Skeletal muscle satellite cell (primary cell): ENCODE data around the gene CALN1.

Source experiments
- H3K27me3 ChIP-seq: 2 replicates; pipeline ENCODE4 v1.7.0; 2013; ENCODE audit warnings: low read length; ENCODE audit not compliant: control insufficient read depth, insufficient read depth
- H3K36me3 ChIP-seq: 2 replicates; pipeline ENCODE4 v1.7.0; 2013; ENCODE audit warnings: mild to moderate bottlenecking, control low read depth, low read length; ENCODE audit not compliant: insufficient read depth
- H3K4me1 ChIP-seq: 2 replicates; pipeline ENCODE4 v1.7.0; 2013; ENCODE audit warnings: low read length; ENCODE audit not compliant: control insufficient read depth, insufficient read depth
- H3K4me2 ChIP-seq: 2 replicates; pipeline ENCODE4 v1.7.0; 2013; ENCODE audit warnings: mild to moderate bottlenecking, low read length
- H3K4me3 ChIP-seq: 2 replicates; pipeline ENCODE4 v1.7.0; 2013; ENCODE audit warnings: low read length
- H3K9ac ChIP-seq: 2 replicates; pipeline ENCODE4 v1.7.0; 2013; ENCODE audit warnings: mild to moderate bottlenecking, low read depth, low read length, moderate library complexity
- H3K9me3 ChIP-seq: replicated peaks from 2 replicates; pipeline ENCODE4 v1.7.0; 2013; ENCODE audit warnings: mild to moderate bottlenecking, control low read depth, low read length

CALN1 gene

GRCh38 chr7:72170475-72170874 is 241.7 kb downstream of the CALN1 start:
- no peaks in the 10 kb centered on the region for H3K4me1 ChIP-seq
- H3K27me3 ChIP-seq: no peaks in the 10 kb centered on the region
- no peaks in the 10 kb centered on the region for H3K36me3 ChIP-seq
- H3K9me3 ChIP-seq: peaks cover 6% of the 10 kb centered on the region
- no peak overlapping the region for H3K4me2 ChIP-seq
- H3K9ac ChIP-seq: no peak overlapping the region
- H3K4me3 ChIP-seq: no peak overlapping the region

- peaks cover 12% of the 10 kb centered on the region for H3K9me3 ChIP-seq
- H3K4me1 ChIP-seq: no peaks in the 10 kb centered on the region
- no peak overlapping the region for H3K4me2 ChIP-seq
- no peak overlapping the region for H3K9ac ChIP-seq
- no peaks in the 10 kb centered on the region for H3K27me3 ChIP-seq
- H3K36me3 ChIP-seq: no peaks in the 10 kb centered on the region
- H3K4me3 ChIP-seq: no peak overlapping the region
Measured at GRCh38 chr7:72163271-72163670, 248.9 kb downstream of the CALN1 start.

- Histone ChIP-seq H3K4me2 (no peak overlapping the region), H3K9ac (no peak overlapping the region), H3K9me3 (peaks cover 14% of the 10 kb centered on the region), H3K36me3 (no peaks in the 10 kb centered on the region), H3K4me1 (no peaks in the 10 kb centered on the region), H3K27me3 (no peaks in the 10 kb centered on the region), H3K4me3 (no peak overlapping the region)
Measured at GRCh38 chr7:72161534-72161933, 250.6 kb downstream of the CALN1 start.

- no peaks in the 10 kb centered on the region for H3K4me1 ChIP-seq
- no peaks in the 10 kb centered on the region for H3K36me3 ChIP-seq
- H3K4me3 ChIP-seq: no peak overlapping the region
- no peak overlapping the region for H3K4me2 ChIP-seq
- H3K27me3 ChIP-seq: no peaks in the 10 kb centered on the region
- H3K9me3 ChIP-seq: peaks cover 11% of the 10 kb centered on the region
- H3K9ac ChIP-seq: no peak overlapping the region
Measured at GRCh38 chr7:72159911-72160310, 252.2 kb downstream of the CALN1 start.

GRCh38 chr7:72156671-72157070 is 255.5 kb downstream of the CALN1 start:
- Histone ChIP-seq H3K27me3 (no peaks in the 10 kb centered on the region), H3K4me2 (no peak overlapping the region), H3K4me3 (no peak overlapping the region), H3K4me1 (no peaks in the 10 kb centered on the region), H3K9me3 (peaks cover 11% of the 10 kb centered on the region), H3K36me3 (no peaks in the 10 kb centered on the region), H3K9ac (no peak overlapping the region)

- H3K4me3 ChIP-seq: no peak overlapping the region
- H3K9me3 ChIP-seq: peaks cover 3% of the 10 kb centered on the region
- H3K27me3 ChIP-seq: no peaks in the 10 kb centered on the region
- no peak overlapping the region for H3K4me2 ChIP-seq
- H3K36me3 ChIP-seq: no peaks in the 10 kb centered on the region
- H3K4me1 ChIP-seq: no peaks in the 10 kb centered on the region
- H3K9ac ChIP-seq: no peak overlapping the region
Measured at GRCh38 chr7:72153132-72153512, 259.0 kb downstream of the CALN1 start.

GRCh38 chr7:72152161-72153131 is 259.7 kb downstream of the CALN1 start:
- Histone ChIP-seq H3K4me2 (no peak overlapping the region), H3K4me3 (no peak overlapping the region), H3K9me3 (peaks cover 3% of the 10 kb centered on the region)

GRCh38 chr7:72140566-72140965 is 271.6 kb downstream of the CALN1 start:
- Histone ChIP-seq H3K4me1 (no peaks in the 10 kb centered on the region), H3K9ac (no peak overlapping the region), H3K27me3 (no peaks in the 10 kb centered on the region), H3K36me3 (no peaks in the 10 kb centered on the region), H3K4me3 (no peak overlapping the region), H3K9me3 (peaks cover 3% of the 10 kb centered on the region), H3K4me2 (no peak overlapping the region)

More at GRCh38 chr7:72152161-72153131, 259.7 kb downstream of the CALN1 start:
- Histone ChIP-seq H3K36me3 (no peaks in the 10 kb centered on the region), H3K9ac (no peak overlapping the region), H3K4me1 (no peaks in the 10 kb centered on the region), H3K27me3 (no peaks in the 10 kb centered on the region)

- H3K4me3 ChIP-seq: no peak overlapping the region
- H3K4me2 ChIP-seq: no peak overlapping the region
- no peaks in the 10 kb centered on the region for H3K4me1 ChIP-seq
- no peaks in the 10 kb centered on the region for H3K27me3 ChIP-seq
- H3K36me3 ChIP-seq: no peaks in the 10 kb centered on the region
- H3K9me3 ChIP-seq: peaks cover 7% of the 10 kb centered on the region
- no peak overlapping the region for H3K9ac ChIP-seq
Measured at GRCh38 chr7:72127136-72127535, 285.0 kb downstream of the CALN1 start.

GRCh38 chr7:72123913-72124312 is 288.2 kb downstream of the CALN1 start:
- no peaks in the 10 kb centered on the region for H3K4me1 ChIP-seq
- no peak overlapping the region for H3K9ac ChIP-seq

GRCh38 chr7:72118366-72118765 is 293.8 kb downstream of the CALN1 start:
- no peaks in the 10 kb centered on the region for H3K36me3 ChIP-seq
- no peak overlapping the region for H3K9ac ChIP-seq
- no peak overlapping the region for H3K4me2 ChIP-seq
- no peaks in the 10 kb centered on the region for H3K4me1 ChIP-seq
- H3K9me3 ChIP-seq: no peaks in the 10 kb centered on the region
- no peaks in the 10 kb centered on the region for H3K27me3 ChIP-seq
- no peak overlapping the region for H3K4me3 ChIP-seq

More at GRCh38 chr7:72123913-72124312, 288.2 kb downstream of the CALN1 start:
- Histone ChIP-seq H3K4me2 (no peak overlapping the region), H3K9me3 (peaks cover 5% of the 10 kb centered on the region), H3K27me3 (no peaks in the 10 kb centered on the region), H3K36me3 (no peaks in the 10 kb centered on the region), H3K4me3 (no peak overlapping the region)

GRCh38 chr7:72114129-72114528 is 298.0 kb downstream of the CALN1 start:
- Histone ChIP-seq H3K27me3 (no peaks in the 10 kb centered on the region), H3K36me3 (no peaks in the 10 kb centered on the region), H3K9me3 (peaks cover 11% of the 10 kb centered on the region), H3K9ac (no peak overlapping the region), H3K4me3 (no peak overlapping the region), H3K4me1 (no peaks in the 10 kb centered on the region), H3K4me2 (no peak overlapping the region)
